Amniotic stem cell (primary cell): ENCODE results near the gene TUBA4B.
"Not testable (repeated sequence)": the region's sequence is repeated elsewhere in the genome, so short reads cannot be mapped to it uniquely, and the experiment has no call there.

Experiments used
- DNase-seq: peaks from one replicate; lab custom pipeline; 2025; lab: John Stamatoyannopoulos, UW

The TUBA4B gene

DNA sequence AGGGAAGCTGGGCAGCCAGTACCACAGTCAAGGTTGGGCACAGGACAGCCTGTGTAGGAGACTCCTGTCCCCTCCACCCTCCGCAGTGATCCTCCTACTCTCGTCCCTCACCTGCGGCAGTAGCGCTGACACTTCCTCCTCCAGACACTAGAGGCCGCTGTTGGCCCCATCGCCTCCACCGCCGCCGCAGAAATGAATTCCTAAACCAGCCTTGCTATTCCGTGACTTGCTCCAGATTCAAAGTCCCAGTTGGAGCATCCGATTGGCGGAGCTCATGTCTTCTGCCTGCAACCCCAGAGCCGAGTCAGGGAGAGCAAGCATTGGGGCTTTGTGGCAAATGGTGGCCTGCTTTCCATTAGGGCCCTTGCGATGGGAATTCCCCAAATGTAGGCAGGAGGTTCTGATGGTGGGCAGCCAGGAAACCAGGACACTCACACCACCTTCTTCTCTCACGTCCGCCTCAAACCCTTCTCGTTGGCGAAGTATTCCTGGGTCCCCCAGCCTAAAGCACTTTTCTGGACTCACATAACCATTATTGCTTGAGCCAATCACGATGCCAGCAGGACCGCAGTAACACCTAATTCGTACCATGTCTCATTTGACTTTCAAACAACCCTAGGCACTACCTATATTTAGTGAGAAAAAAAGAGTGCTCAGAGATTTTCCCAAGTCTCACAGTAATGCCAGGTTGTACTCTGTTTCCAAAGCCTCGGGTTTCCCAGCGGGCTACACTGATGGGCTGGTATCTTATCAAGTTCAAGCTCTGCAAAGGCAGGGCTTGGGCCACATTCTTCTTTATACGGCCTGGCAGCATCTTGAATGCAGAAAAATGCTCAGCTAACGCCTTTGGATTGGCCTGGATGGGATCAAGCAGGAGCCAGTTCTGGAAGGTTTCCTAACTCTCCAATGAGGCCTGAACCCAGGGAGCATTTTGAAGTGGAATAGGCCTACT lies 24.9 kb downstream of the TUBA4B start:
- DNase-seq, result peak; percentile 56

DNA sequence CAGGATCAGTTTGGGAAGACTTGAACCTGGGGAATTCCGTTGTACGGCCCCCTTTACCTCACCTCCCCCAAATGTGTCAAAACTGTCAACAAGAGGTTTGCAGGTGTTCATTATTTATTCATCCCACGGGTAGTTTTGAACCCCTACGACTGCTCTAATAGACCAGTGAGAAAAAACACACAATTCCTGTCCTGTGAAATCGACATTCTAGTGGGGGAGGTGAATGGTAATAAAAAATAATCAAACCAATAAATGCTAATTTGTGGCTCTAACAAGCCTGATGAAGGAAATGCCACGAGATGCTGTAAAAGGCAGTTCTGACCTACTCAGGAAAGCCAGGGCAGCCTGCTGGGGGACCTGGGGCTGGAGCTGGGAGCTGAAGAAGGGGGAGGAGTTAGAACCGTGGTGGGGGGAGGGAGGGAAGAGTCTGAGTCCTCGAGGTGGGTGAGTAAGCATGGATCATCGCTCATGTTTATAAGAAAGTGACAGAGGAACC lies 25.7 kb downstream of the TUBA4B start:
- DNase-seq, result no peak

DNA sequence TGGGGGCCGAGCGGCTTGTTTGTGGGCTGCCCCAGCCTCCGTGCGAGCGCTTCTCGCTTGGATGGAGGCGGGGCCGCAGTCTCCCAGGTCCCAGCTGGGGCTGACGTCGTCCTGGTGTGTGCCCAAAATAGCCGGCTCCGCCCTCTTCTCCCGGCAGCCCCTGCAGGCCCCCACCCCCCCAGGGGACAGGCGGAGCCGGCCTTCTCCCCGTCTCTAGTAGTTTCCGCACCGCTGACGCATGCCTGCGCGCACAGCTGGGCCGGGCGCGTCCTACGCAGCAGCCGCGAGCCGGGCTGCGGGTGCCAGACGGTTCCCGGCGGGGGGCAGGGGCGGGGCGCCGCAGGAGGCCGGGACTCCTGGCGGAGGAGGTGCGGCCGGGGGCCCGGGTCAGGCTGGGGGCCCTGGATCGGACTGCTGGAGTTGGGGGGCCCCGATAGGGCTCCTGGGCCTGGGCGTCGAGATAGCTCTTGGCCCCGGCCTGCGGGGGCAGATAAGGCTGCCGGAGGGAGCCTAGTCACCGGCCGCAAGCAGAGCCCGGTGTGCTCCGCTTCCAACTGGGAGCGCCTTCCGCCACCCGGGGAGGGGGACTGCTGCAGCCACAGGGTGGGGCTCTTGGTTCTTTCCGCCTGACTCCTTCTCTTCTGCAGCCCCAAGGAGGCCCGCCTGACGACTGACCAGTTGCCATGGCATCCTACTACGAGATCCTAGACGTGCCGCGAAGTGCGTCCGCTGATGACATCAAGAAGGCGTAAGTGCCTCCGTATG lies 26.3 kb downstream of the TUBA4B start, which contains the start of gene DNAJB2:
Gene DNAJB2 (plus strand): TSS at position 216 of the 765 bp plus-strand sequence. CDS start 468 bp downstream, at position 684.
- peak; percentile 98 for DNase-seq

DNA sequence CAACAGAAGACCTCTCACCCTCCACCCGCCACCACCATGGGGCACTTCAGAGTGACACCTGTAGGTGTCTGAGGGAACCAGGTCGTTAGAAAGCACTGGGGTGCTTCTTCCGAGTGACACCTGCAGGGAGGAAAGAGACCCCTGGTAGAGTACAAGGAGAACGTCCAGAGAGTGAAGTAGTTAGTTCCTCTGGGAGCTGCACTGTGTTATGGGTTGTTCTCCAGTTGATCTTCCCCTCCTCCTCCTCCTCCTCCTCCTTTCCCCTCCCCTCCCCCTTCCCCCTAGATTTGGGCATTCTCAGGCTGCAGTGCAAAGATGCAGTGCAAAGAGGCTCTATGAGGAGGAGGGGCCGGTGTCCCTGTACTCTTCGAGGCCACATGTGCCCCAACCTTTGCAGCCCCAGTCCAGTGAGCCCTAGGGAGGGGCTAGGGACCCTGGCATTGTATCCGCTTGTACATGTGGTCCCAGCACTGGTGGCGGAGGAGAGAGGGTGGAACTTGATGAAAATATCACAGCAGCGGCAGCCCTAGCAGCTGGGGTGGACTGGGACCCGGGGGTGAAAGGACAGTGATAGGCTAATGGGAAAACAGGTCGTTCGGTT lies 27.0 kb downstream of the TUBA4B start:
- no peak for DNase-seq

DNA sequence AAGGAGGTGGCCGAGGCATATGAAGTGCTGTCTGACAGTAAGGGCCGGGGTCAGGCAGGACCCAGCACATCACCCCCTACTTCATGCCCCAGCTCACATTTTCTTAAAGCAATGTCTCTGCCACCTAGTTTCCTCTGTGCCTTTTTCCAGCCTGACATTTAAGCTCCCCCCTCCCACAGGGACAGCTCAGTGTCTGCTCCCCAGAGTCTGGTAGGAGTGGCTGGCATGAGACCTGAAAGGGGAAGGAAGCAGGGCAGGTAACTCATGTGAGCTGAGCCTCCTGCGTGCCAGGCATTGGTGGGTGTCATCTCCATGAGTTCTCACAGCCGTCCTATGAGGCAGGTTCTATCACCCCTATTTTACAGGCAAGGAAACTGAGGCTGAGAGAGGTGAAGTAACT lies 27.6 kb downstream of the TUBA4B start:
- DNase-seq, result no peak

DNA sequence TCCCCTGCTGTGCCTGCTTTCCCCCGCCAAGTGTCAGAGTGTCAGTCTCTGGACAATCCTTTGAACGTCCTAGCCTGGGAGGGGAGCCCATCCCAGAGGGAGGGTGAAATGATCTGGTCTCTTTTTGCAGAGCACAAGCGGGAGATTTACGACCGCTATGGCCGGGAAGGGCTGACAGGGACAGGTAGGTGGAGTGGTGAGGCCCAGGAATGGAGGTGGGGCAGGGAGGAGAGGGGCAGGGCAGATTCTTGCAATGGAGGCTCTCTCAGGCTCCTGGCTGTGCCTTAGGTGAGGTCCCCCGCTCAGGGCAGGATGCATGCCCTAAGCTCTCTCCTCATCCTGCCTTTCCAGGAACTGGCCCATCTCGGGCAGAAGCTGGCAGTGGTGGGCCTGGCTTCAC lies 28.5 kb downstream of the TUBA4B start:
- DNase-seq, result no peak

DNA sequence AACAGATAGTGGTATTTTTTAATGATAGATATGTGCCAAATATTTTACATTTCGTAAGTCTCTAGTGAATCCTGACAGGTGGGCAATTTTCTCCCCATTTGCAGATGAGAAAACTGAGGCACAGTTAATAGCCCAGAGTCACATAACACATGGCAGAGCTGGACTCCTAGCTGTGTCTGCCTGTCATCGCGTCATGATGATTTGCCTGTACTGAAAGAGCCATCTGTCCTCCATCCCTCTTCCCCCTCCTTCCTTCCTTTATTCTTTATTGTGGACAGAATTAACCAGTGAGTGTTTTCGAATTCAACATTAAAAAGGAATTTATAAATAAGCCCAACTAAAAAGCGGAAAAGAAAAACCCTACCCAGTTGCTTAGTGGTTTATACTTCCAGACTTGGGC lies 29.3 kb downstream of the TUBA4B start:
- no peak for DNase-seq

DNA sequence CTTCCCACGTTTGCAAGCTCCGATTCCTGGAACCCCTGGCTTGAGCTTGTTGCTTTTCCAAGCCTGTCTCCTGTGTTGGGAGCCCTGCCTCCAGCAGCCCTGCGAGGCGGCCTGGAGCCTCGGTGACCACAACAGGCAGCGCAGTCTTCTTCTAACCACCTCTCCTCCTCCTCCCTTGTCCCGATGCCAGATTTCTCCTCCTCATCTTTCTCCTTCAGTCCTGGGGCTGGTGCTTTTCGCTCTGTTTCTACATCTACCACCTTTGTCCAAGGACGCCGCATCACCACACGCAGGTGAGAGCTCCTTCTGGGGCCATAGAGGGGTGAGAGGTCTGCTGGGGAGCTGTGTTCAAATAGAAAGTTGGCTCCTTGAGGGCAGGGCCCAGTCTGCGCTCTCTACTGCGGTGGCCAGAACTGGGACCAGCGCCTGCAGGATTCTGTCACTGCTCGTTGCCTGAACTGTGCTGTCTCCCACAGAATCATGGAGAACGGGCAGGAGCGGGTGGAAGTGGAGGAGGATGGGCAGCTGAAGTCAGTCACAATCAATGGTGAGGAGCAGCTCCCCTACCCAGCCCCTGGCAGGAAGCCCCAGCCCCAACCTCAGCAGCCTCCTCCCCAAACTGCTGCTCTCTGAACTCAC lies 30.0 kb downstream of the TUBA4B start:
- no peak for DNase-seq

DNA sequence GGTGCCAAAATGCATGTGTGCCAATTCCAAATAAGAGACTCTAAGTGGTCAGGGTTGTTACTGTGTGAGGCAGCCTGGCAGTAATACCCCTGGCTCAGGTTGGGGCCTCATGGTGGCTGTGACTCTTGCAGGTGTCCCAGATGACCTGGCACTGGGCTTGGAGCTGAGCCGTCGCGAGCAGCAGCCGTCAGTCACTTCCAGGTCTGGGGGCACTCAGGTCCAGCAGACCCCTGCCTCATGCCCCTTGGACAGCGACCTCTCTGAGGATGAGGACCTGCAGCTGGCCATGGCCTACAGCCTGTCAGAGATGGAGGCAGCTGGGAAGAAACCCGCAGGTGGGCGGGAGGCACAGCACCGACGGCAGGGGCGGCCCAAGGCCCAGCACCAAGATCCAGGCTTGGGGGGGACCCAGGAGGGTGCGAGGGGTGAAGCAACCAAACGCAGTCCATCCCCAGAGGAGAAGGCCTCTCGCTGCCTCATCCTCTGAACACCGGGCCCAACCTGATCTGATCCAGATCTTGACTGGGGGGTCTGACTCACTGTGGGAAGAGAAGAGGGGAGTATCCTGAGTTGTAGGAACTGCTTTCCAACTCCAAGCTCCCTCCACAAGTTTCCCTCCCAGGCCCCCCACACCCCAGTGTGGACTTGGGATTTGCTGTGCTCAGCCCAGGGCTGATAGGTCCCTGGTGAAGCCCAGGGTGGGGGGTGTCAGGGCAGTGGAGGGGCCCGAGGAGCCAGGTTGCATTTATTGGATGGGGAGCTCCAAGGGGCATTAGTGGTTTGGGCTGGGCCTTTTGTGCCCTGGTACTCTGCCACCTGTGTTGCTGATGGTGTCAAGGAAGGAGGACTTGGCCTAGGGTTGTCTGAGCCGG lies 31.7 kb downstream of the TUBA4B start:
- DNase-seq, result no peak

DNA sequence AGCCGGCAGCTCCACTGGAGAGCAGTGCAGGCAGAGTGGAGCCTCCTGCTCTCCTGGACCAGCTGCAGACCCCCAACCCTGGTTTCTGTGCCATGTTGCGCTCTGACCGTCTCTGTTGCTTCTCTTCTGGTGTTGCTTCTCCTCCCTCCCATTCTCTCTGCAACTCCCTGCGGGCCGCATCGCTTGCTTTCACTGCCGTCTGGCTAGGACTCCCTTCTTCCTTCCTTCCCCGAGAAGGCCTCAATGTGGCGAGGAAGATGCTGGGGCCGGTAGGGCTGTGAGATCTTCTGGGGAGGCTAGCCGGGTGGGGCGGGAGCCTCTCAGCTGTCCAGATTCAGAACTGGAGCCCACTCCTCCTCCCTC lies 32.3 kb downstream of the TUBA4B start:
- DNase-seq, result no peak

DNA sequence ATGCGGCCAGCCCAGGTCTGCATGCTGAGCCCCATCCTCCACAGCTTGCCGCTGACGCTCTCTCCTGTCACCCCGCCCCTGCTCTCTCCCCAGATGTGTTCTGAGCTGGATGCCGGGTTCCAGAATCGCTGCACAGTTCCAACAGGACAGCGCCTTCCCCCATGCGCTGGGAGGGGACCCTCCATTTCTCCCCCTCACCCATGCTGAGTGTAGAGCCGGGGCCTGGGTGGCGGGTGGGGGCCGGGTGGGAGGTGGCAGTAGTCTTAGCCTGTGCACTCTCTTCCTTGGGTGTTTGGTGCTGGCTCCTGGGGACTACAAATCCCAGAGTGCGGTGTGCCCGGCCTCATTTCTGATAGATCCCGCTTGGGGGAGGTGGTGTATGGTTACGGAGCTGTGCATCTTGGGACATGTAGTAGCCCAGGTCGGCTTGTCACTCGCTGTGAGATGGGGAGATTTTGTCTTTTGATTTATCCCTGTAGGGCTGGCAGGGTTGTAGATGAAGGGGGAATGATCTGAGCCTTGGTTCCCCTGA lies 32.9 kb downstream of the TUBA4B start:
- no peak for DNase-seq

DNA sequence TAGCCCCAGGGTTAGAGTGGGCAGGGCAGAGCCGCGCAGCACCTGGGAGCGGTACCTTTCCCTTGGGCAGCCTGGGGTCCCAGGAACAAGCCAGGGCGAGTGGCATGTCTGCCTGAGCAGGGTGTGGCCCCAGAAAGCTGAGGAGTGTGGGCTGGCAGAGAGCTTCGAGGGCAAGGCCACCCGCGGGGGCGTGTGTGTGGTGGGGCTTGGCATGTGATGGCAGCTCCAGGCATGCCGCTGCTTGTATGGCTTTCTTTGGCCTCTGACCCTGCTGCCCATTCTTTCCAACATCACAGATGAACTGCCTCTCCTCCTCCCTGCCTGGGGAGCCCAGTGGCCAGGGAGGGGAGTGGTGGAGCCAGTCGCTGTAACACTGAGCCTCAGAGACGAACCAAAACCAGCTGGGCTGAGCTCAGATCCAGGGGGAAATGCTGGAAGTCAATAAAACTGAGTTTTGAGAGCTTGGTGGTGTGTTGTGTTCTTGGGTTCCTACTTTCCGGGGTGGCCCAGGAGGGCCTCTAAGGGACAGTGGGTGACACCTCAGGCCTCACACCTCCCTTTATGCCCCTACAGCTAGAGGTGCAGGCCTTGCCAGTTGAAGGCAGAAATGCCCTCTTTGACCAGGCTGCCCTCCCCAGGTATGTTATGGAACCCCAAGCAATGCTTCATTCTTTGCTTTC lies 33.5 kb downstream of the TUBA4B start:
- no peak for DNase-seq

DNA sequence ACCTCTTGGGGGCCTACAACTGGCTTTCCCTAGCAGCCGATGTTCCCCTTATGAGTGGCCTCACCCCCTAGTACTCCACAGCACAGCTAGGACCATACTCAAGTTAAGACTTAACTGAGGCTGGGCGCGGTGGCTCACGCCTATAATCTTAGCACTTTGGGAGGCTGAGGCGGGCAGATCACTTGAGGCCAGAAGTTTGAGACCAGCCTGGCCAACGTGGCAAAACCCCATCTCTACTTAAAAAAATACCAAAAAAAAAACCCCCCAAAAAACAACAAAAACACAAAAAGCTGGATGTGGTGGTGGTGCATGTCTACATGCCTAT lies 34.0 kb downstream of the TUBA4B start:
- DNase-seq, result not testable (repeated sequence)

DNA sequence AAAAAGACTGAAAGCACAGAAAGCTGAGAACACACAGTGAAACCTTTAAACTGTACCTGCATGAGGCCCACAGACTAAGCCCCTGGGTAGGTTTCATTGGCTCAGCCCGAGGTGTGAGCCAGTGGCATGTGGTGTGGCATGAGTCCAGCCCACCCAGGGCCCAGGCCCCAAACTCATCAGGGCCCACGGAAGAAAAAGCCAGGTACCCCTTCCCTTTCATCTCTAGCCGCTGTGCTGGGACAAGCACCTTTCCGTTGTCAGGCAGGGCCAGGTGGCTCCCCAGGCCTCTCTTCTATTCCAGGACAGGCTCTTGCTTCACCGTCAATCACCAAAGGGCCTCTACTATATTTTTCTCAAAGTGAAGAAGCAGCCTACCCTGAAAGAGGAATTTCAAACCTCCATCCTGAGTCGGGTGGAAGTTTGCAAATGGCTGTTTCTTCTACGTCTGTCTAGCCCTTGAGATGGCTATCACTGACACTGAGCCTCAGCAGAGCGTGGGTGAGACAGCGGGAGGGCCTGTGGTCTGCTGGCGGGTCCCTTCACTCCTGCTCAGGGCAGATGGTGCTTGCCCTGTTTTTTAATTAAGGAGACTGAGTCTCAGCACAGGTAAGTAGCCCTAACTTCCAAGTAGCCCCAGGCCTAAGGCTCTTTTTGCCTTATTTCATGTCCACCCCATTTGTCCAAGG lies 34.7 kb downstream of the TUBA4B start:
- DNase-seq, result no peak

DNA sequence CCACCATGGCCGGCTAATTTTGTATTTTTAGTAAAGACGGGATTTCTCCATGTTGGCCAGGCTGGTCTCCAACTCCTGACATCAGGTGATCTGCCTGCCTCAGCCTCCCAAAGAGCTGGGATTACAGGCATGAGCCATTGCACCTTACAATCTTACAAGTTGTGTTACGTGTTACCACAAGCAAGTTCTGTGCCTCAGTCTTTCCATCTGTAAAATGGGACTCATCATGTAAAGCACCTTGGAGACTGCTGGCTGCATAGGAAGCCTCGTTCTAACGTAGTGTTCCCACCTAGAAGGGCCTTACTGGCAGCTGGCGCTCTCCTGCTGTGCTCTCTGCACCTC lies 36.1 kb downstream of the TUBA4B start:
- no peak for DNase-seq

DNA sequence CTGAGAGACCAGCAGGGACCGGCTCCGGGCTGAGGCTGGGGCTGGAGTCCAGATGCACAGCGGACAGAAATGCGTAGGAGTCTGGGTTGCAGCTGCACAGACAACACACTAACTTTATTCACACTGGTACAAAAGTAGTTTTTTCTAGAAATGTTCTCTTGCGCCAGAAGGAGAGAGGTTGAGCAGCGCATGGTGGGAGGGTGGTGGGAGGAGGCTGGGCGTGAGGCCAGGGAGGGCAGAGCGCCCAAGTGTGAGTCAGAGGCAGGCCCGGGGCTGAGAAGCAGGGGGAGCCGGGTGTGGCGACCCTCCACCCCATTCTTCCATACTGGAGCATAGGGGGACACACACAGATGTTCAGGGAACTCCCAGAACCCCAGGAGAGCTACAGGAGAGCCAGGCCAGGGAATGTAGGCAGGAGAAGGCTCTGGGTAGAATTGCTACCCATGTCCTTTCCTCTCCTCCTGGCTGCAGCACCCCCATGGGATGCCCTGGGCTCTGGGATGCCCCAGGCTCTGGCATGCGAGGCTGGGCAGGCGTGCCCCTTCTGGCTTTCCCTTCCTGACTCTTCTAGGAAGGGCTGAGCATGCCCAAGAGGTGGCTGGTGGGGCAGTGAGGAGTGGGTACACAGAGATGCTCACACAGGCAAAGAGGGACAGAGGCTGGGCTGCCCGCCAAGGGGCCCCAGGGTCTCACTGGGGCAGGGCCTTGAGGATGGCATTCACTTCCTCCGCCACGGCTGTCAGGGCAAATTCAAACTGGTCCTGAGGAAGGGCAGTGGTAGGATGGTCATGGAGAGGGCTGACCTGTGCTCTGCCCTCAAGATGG lies 36.7 kb downstream of the TUBA4B start:
- DNase-seq, result peak; percentile 55

DNA sequence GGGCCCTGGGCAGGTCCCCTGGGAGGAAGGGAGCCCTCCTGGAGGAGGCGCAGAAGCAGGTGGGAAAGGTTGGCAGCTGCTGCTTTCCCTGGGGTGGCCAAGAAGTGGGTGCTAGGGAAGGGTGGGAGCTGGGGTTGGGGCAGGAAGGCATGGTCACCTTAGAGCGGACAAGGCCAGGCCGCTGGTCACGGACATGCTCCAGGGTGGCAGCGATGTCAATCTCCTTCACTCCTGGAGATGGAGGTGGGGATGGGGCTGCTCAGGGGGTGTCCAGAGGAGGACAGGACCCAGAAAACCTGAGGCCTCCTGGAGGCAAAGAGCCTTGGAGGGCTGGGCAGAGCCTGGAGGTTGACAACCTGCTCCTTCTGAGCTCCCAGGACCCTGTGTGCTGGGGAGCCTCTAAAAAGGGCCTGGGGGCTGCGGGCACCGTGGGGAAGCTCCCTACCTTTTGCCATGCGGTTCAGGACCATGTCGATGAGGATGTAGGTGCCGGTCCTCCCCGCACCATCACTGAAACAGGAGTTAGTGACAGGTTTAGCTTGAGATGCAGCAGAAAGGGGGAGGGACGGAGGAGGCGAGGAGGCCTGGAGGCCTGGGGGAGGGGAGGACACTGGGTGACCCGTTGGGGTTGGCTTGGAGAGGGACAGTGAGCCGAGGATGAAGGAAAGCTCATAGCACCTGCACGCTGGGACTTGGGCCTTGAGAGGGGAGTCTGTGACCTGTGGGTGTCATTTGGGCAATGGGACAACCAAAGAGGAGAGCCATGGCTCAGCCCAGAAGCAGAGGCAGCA lies 37.5 kb downstream of the TUBA4B start:
- DNase-seq, result no peak

DNA sequence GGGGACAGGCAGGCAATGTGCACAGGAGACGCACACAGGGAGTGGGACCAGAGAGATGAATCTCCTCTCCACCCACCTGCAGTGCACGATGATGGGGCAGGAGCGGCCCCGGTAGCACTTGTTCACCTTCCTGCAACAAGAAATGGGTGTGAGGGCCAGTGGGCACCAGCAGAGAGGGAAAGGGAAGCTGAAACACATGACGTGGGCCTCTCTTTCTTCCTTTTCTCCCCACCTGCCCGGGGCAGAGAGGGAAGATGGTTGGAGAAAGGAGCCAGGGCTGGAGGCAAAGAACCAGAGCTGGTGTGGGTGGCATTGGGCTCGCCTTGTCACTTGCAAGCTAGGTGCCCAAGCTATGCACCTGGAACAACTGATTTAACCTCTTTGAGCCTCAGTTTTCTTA lies 38.4 kb downstream of the TUBA4B start:
- DNase-seq, result no peak
